Stimulated activated CD8-positive, alpha-beta memory T cell treated with anti-CD3 and anti-CD28 coated beads, Interleukin-2, amount 100 ng/mL, for 48 hours (primary cell): ENCODE measurements around the gene DUSP9.
A peak's percentile ranks its signal among the peaks of the same experiment; 100 is the strongest.

Source experiments
- DNase-seq, 2 donors: peaks; one replicate each; pipeline ENCODE4 v3.0.0-alpha.2; 2020; ENCODE audit warnings: low read depth in 2 of 2

Gene DUSP9

GRCh38 chrX:153649178-153649914, 2.3 kb downstream of the DUSP9 start:
- peak in 1 of 2 donors; percentile 13 for DNase-seq

GRCh38 chrX:153649915-153650782, 3.1 kb downstream of the DUSP9 start:
- DNase-seq, result no peak

GRCh38 chrX:153650959-153651358, 4.0 kb downstream of the DUSP9 start:
- no peak for DNase-seq

GRCh38 chrX:153651540-153652079, 4.6 kb downstream of the DUSP9 start:
- DNase-seq, result no peak

GRCh38 chrX:153653556-153653955, 6.6 kb downstream of the DUSP9 start:
- no peak for DNase-seq

- DNase-seq, result no peak
Observed at GRCh38 chrX:153657161-153657560, 10.2 kb downstream of the DUSP9 start.

GRCh38 chrX:153659268-153659667, 12.3 kb downstream of the DUSP9 start:
- no peak for DNase-seq

- peak in 1 of 2 donors; percentile 33 for DNase-seq
Observed at GRCh38 chrX:153662266-153662665, 15.3 kb downstream of the DUSP9 start.

- DNase-seq, result no peak
Observed at GRCh38 chrX:153665726-153666306, 18.8 kb downstream of the DUSP9 start.

- DNase-seq, result no peak
Observed at GRCh38 chrX:153667281-153667955, 20.4 kb downstream of the DUSP9 start.

GRCh38 chrX:153667956-153668396, 21.0 kb downstream of the DUSP9 start:
- peak; percentile 64 to 69 for DNase-seq

GRCh38 chrX:153668423-153669173, 21.6 kb downstream of the DUSP9 start:
- no peak for DNase-seq

GRCh38 chrX:153669174-153669890, 22.3 kb downstream of the DUSP9 start:
- DNase-seq, result peak in 1 of 2 donors; percentile 50

- no peak for DNase-seq
Observed at GRCh38 chrX:153669901-153670731, 23.1 kb downstream of the DUSP9 start.

- no peak for DNase-seq
Observed at GRCh38 chrX:153670748-153671588, 24.0 kb downstream of the DUSP9 start.

- DNase-seq, result no peak
Observed at GRCh38 chrX:153671589-153672530, 24.9 kb downstream of the DUSP9 start.
